Mucosa of descending colon (tissue), 3 donors: ENCODE data around the gene SNX8. TPM values are rescaled to one million over a fixed set of nuclear protein-coding genes. Genes with fewer than 3 reads are reported as not detected.

ENCODE experiments used
- ATAC-seq: fragments of 200-7000 bp; cut with Tn5 transposase; one replicate; pipeline ENCODE4 v1.9.1; 2020; ENCODE audit warnings: mild to moderate bottlenecking, moderate library complexity
- DNase-seq, 3 donors: peaks; one replicate each; pipeline ENCODE4 v3.0.0-alpha.2; 2020
- H3K36me3 ChIP-seq: fragments of 200-600 bp; one replicate; pipeline ENCODE4 v1.8.0; 2021; ENCODE audit warnings: low read depth, mild to moderate bottlenecking
- H3K4me1 ChIP-seq: fragments of 200-600 bp; one replicate; pipeline ENCODE4 v1.8.0; 2021; ENCODE audit warnings: low read depth, mild to moderate bottlenecking
- H3K4me3 ChIP-seq: fragments of 200-600 bp; one replicate; pipeline ENCODE4 v1.8.0; 2021; ENCODE audit warnings: mild to moderate bottlenecking
- H3K9me3 ChIP-seq: fragments of 200-600 bp; one replicate; pipeline ENCODE4 v1.8.0; 2021; ENCODE audit warnings: mild to moderate bottlenecking
- CTCF ChIP-seq: fragments of 200-600 bp; IDR thresholded peaks from one replicate; pipeline ENCODE4 v1.8.0; 2022; ENCODE audit warnings: antibody characterized with exemption, mild to moderate bottlenecking
- intact Hi-C, 2 donors: fragments of 100-400 bp; cut with DNase I in 1 of 2; cut with micrococcal nuclease in 1 of 2; formaldehyde crosslinking; loops; one replicate each; pipeline versions ENCODE4 v1.11.0 to v1.11.1; 2022; cut with DNase I, micrococcal nuclease
- total RNA-seq, 3 donors: library from RNA; stranded (reverse); fragmentation: NEBNext Ultra II Directional in 2 of 3; extraction: Animal tissue kit (Norgen Biotek cat#: 25700) in 2 of 3; gene quantifications; one replicate each; pipeline versions ENCODE4 v1.2.1 to v1.2.4, GENCODE V29; 2021 to 2023
- donor health status: DM: no; HTN: no; CAD: no; lungs with moderate emphysema.
- donor health status: DM: no; HTN: no; CAD: no.
- donor health status: DM: no; HTN: yes; CAD: no.

The SNX8 gene
- total RNA-seq, 3 donors from 2014 or later = 20.8 to 30.1 (median 23.2) TPM

GRCh38 chr7:2219136-2219535 lies 95.1 kb downstream of the SNX8 start:
- H3K9me3 ChIP-seq = no peaks in the 10 kb centered on the region
- TF ChIP-seq CTCF = no peak
- H3K4me1 ChIP-seq = no peaks in the 10 kb centered on the region
- no peak overlapping the region for H3K4me3 ChIP-seq
- H3K36me3 ChIP-seq = no peaks in the 10 kb centered on the region
- intact Hi-C loops = no loop called here
- DNase-seq (no peak), ATAC-seq (no peak)

GRCh38 chr7:2218444-2218785 lies 95.8 kb downstream of the SNX8 start:
- Histone ChIP-seq H3K9me3 (no peaks in the 10 kb centered on the region), H3K4me3 (no peak overlapping the region), H3K36me3 (no peaks in the 10 kb centered on the region), H3K4me1 (no peaks in the 10 kb centered on the region)
- ATAC-seq = no peak
- no peak for TF ChIP-seq CTCF
- DNase-seq = no peak
- intact Hi-C loops = no loop called here

- intact Hi-C loops = no loop called here
- Histone ChIP-seq H3K4me1 (no peaks in the 10 kb centered on the region), H3K9me3 (no peaks in the 10 kb centered on the region), H3K36me3 (no peaks in the 10 kb centered on the region), H3K4me3 (no peak overlapping the region)
- no peak for ATAC-seq
- no peak for DNase-seq
- TF ChIP-seq CTCF = no peak
These were observed 96.4 kb downstream of the SNX8 start for GRCh38 chr7:2217716-2218443.

GRCh38 chr7:2217206-2217605 lies 97.0 kb downstream of the SNX8 start:
- no peaks in the 10 kb centered on the region for H3K4me1 ChIP-seq
- intact Hi-C loops = no loop called here
- no peaks in the 10 kb centered on the region for H3K9me3 ChIP-seq
- H3K4me3 ChIP-seq = no peak overlapping the region
- H3K36me3 ChIP-seq = no peaks in the 10 kb centered on the region
- DNase-seq = no peak
- TF ChIP-seq CTCF = no peak
- ATAC-seq = no peak

GRCh38 chr7:2215851-2216250 lies 98.4 kb downstream of the SNX8 start:
- no peak for TF ChIP-seq CTCF
- H3K9me3 ChIP-seq = no peaks in the 10 kb centered on the region
- intact Hi-C loops = no loop called here
- DNase-seq (no peak), ATAC-seq (no peak)
- no peaks in the 10 kb centered on the region for H3K4me1 ChIP-seq
- H3K4me3 ChIP-seq = no peak overlapping the region
- no peaks in the 10 kb centered on the region for H3K36me3 ChIP-seq

- ATAC-seq = no peak
- no peaks in the 10 kb centered on the region for H3K36me3 ChIP-seq
- intact Hi-C loops = loop anchor here in 1 of 2 donors (5.0 kb wide), 1 partner anchor 632 kb away; no protein-coding TSS in a partner anchor
- H3K9me3 ChIP-seq = no peaks in the 10 kb centered on the region
- DNase-seq = no peak
- no peak for TF ChIP-seq CTCF
- H3K4me1 ChIP-seq = no peaks in the 10 kb centered on the region
- no peak overlapping the region for H3K4me3 ChIP-seq
These were observed 99.6 kb downstream of the SNX8 start for GRCh38 chr7:2214636-2215035.
